Pons (tissue), 1 donor: ENCODE results near the gene ZNF829.

Experiments used
- DNase-seq: peaks from one replicate; pipeline ENCODE4 v3.0.0-alpha.2; 2016; ENCODE audit warnings: low spot score

The ZNF829 gene

GRCh38 chr19:36915992-36916830 lies at the start of gene ZNF829, which contains the start of gene ZNF568:
TSS of gene ZNF829 (minus strand) at chr19:36916291. CDS start at chr19:36915167, 1,124 bp downstream.
TSS of gene ZNF568 (plus strand) at chr19:36916332. CDS start at chr19:36922771, 6,439 bp downstream.
- peak; percentile 81 for DNase-seq

GRCh38 chr19:36963280-36963679 lies 47.2 kb upstream of the ZNF829 start:
- no peak for DNase-seq

GRCh38 chr19:36962346-36962745 lies 46.3 kb upstream of the ZNF829 start:
- no peak for DNase-seq

DNA sequence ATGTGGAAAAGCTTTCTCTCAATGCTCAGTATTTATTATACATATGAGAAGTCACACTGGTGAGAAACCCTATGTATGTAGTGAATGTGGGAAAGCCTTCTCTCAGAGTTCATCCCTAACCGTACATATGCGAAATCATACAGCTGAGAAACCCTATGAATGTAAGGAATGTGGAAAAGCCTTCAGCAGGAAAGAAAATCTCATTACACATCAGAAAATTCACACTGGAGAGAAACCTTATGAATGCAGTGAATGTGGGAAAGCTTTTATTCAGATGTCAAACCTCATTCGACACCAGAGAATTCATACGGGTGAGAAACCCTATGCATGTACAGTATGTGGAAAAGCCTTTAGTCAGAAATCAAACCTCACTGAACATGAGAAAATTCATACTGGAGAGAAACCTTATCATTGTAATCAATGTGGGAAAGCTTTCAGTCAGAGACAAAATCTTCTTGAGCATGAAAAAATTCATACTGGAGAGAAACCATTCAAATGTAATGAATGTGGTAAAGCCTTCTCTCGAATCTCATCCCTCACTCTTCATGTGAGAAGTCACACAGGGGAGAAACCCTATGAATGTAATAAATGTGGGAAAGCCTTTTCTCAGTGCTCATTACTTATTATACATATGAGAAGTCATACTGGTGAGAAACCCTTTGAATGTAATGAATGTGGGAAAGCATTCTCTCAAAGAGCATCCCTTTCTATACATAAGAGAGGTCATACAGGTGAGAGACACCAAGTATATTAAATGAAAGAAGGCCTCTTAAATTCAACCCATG lies 34.4 kb upstream of the ZNF829 start:
- no peak for DNase-seq

- no peak for DNase-seq
Observed at GRCh38 chr19:36939153-36939552, 23.1 kb upstream of the ZNF829 start.

DNA sequence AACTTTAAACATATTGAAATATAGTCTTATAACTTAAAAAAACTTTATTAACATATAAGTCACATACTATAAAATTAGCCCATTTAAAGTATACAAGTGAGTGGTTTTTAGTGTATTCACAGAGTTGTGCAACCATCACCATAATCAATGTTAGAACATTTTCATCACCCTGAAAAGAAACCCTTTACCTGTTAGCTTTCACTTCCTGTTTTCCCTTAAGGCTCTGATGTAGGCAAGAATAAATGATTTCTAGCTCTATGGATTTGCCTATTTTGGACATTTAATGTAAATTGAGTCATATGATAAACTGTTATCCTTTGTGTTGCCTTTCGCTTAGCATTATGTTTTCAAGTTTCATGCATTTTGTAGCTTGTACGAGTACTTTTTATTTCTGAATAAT lies 15.6 kb upstream of the ZNF829 start:
- no peak for DNase-seq

DNA sequence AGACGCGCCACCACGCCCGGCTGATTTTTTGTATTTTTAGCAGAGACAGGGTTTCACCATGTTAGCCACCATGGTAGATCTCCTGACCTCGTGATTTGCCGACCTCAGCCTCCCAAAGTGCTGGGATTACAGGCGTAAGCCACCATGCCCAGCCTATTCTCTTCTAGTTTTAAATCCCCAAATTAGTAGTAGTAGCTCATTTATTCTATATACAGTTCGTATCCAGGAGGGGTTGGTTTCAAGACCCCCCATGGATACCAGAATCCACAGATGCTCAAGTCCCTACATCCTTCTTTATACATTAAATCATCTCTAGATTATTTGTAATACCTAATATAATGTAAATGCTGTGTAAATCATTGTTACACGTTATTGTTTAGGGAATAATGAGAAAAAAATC lies 2.0 kb upstream of the ZNF829 start:
- no peak for DNase-seq

- peak; percentile 31 for DNase-seq
Observed at GRCh38 chr19:36916991-36917390, 900 bp upstream of the ZNF829 start.

- DNase-seq: no peak
Observed at GRCh38 chr19:36898422-36898821, 17.7 kb downstream of the ZNF829 start.

- DNase-seq: no peak
Observed at GRCh38 chr19:36894849-36895383, 21.2 kb downstream of the ZNF829 start.

DNA sequence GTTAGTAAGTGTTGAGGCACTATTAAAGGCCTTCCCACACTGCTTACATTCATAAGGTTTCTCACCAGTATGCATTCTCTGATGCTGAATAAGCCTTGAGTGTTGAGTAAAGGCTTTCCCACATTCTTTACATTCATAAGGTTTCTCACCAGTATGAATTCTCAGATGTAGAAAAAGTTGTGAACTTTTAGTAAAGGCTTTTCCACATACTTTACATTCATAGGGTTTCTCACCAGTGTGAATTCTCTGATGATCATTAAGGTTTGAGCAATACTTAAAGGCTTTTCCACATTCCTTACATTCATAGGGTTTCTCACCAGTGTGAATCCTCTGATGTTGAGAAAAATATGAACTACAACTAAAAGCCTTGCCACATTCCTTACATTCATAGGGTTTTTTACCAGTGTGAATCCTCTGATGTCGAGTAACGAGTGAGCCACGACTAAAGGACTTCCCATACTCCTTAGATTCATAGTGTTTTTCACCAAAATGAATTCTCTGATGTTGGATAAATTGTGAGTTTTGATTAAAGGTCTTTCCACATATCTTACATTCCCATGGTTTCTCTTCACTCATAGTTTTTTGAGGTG lies 24.2 kb downstream of the ZNF829 start:
- no peak for DNase-seq

DNA sequence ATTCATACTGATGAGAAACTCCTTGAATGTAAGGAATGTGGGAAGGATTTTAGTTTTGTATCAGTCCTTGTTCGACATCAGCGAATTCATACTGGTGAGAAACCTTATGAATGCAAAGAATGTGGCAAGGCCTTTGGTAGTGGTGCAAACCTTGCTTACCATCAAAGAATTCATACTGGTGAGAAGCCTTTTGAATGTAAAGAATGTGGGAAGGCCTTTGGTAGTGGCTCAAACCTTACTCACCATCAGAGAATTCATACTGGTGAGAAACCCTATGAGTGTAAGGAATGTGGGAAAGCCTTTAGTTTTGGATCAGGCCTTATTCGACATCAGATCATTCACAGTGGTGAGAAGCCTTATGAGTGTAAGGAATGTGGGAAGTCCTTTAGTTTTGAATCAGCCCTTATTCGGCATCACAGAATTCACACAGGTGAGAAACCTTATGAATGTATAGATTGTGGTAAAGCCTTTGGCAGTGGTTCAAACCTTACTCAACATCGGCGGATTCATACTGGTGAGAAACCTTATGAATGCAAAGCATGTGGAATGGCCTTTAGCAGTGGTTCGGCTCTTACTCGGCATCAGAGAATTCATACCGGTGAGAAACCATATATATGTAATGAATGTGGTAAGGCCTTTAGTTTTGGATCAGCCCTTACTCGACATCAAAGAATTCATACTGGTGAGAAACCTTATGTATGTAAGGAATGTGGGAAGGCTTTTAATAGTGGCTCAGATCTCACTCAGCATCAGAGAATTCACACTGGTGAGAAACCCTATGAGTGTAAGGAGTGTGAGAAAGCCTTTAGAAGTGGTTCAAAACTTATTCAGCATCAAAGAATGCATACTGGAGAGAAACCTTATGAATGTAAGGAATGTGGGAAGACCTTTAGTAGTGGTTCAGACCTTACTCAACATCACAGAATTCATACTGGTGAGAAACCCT lies 38.8 kb downstream of the ZNF829 start:
- no peak for DNase-seq

- DNase-seq: no peak
Observed at GRCh38 chr19:36851898-36852297, 64.2 kb downstream of the ZNF829 start.

- DNase-seq: peak; percentile 97
Observed at GRCh38 chr19:36850559-36851442, 65.3 kb downstream of the ZNF829 start, which contains the start of gene ZNF345. TSS of gene ZNF345 (plus strand) at chr19:36850876. CDS start at chr19:36876831, 25,955 bp downstream.

DNA sequence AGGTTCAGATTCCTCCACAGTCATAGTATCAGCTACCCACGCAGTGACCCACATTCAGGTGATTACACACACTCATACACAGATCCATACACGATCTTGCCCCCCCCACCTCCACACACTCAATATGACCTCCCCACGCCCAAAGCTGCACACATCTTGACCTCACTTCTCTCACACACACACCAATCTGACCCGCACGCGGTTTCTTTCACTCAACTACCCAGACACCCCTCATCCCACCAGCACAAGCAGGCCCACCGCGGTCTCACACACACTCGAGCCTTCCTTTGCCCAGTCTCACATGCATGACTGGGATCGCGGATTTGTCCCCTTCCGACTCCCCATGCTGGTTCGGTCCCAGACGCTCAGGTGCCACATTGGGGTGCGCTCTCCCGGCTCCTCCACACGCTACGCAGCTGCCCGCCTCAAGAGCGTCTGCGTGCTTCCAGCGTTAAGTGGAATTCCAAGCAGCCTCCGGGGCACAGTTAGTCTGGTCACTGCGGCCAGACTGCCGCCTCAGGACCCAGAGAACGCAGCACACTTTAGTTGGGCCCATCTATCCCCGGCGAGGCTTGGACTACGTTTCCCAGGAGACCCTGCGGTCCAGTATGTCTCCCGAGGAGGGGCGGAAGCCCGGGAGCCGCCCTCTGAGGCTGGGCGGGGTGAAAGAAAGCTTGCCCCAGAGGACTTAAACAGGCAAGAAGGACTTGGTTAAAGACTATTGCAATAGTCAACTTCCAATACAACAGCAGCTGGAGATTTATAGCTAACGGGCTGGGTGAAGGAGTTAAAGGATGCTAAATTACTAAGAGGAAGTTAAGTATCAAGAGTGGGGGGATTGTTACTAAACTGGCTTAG lies 66.2 kb downstream of the ZNF829 start:
- DNase-seq: peak; percentile 96

GRCh38 chr19:36847968-36848367 lies 68.1 kb downstream of the ZNF829 start:
- DNase-seq: no peak

DNA sequence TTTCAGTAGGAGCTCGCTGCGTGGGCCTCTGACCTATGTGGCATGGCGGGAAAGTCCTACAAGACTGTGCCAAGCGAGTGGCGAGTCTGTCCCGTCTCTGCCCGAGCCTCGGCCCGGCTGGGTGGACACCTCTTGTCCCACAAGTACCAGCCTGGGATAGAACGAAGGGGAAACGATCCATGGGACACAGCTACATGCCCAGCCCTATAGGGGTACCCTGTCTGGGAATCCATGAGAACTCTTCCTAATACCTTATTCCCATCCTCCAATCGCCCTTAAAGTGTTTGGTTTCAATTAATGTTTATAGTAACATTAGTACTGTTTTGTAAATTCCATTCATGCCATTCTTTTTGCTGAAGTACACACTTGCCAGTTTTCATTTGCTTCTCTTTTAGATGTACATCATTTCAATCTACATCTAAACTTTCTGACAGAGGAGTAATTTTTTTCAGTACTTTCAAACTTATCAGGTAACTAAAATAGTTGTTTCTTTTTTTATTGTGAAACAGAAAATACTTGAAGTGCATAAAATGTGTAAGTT lies 77.2 kb downstream of the ZNF829 start:
- DNase-seq: no peak
